ENCODE results near the gene SPG11. TPM values are rescaled to one million over a fixed set of nuclear protein-coding genes. Genes with fewer than 3 reads are reported as not detected.

SPG11 gene
- total and polyA plus RNA-seq, 4 donors = 39.2 to 119 (median 64.3) TPM

- TF ChIP-seq, protein P1, sequence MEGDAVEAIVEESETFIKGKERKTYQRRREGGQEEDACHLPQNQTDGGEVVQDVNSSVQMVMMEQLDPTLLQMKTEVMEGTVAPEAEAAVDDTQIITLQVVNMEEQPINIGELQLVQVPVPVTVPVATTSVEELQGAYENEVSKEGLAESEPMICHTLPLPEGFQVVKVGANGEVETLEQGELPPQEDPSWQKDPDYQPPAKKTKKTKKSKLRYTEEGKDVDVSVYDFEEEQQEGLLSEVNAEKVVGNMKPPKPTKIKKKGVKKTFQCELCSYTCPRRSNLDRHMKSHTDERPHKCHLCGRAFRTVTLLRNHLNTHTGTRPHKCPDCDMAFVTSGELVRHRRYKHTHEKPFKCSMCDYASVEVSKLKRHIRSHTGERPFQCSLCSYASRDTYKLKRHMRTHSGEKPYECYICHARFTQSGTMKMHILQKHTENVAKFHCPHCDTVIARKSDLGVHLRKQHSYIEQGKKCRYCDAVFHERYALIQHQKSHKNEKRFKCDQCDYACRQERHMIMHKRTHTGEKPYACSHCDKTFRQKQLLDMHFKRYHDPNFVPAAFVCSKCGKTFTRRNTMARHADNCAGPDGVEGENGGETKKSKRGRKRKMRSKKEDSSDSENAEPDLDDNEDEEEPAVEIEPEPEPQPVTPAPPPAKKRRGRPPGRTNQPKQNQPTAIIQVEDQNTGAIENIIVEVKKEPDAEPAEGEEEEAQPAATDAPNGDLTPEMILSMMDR (IDR thresholded peaks at IDR 0.05; ENCODE audit: control extremely low read depth, extremely low read depth) = no peak
- no peak overlapping the region for H3K9ac ChIP-seq (ENCODE audit: insufficient read depth in 1 of 2, low read length in 2 of 2)
- 79 to 85% methylated on average over 6 of the region's 6 CpGs for WGBS, 2 donors
- H3K27ac ChIP-seq (ENCODE audit: low read depth in 1 of 2, low read length in 1 of 2) = peak overlapping the region in 1 of 2 donors; percentile 11
- no peaks in the 10 kb centered on the region for H3K36me3 ChIP-seq (ENCODE audit: control insufficient read depth in 4 of 4, insufficient read depth in 4 of 4, low read length in 4 of 4)
- ATAC-seq (ENCODE audit: insufficient read depth, low FRiP score) = no peak
- no peaks in the 10 kb centered on the region for H3K9me3 ChIP-seq (ENCODE audit: control insufficient read depth in 4 of 4, insufficient read depth in 3 of 4, low read length in 3 of 4)
- H3K4me3 ChIP-seq = no peak overlapping the region
- peak; percentile 19 to 39 (median 24) for DNase-seq
- no peaks in the 10 kb centered on the region for H3K27me3 ChIP-seq (ENCODE audit: control insufficient read depth in 3 of 3, insufficient read depth in 3 of 3, low read length in 2 of 3)
- H3K4me1 ChIP-seq (ENCODE audit: control insufficient read depth in 5 of 5, insufficient read depth in 5 of 5, low read length in 5 of 5) = no peaks in the 10 kb centered on the region
These were observed 6.9 kb upstream of the SPG11 start for GRCh38 chr15:44670087-44670950.

GRCh38 chr15:44668921-44669320 is 5.5 kb upstream of the SPG11 start:
- 25 to 51% methylated on average over 2 of the region's 2 CpGs for WGBS, 2 donors
- no peak for ATAC-seq (ENCODE audit: insufficient read depth, low FRiP score)
- Histone ChIP-seq H3K9me3 (ENCODE audit: control insufficient read depth in 4 of 4, insufficient read depth in 3 of 4, low read length in 3 of 4) (no peaks in the 10 kb centered on the region), H3K36me3 (ENCODE audit: control insufficient read depth in 4 of 4, insufficient read depth in 4 of 4, low read length in 4 of 4) (no peaks in the 10 kb centered on the region), H3K27me3 (ENCODE audit: control insufficient read depth in 3 of 3, insufficient read depth in 3 of 3, low read length in 2 of 3) (no peaks in the 10 kb centered on the region), H3K4me3 (no peak overlapping the region), H3K4me1 (ENCODE audit: control insufficient read depth in 5 of 5, insufficient read depth in 5 of 5, low read length in 5 of 5) (peaks cover 0 to 1% (median 0%) of the 10 kb centered on the region in 5 donors), H3K9ac (ENCODE audit: insufficient read depth in 1 of 2, low read length in 2 of 2) (no peak overlapping the region), H3K27ac (ENCODE audit: low read depth in 1 of 2, low read length in 1 of 2) (no peak overlapping the region)
- no peak for DNase-seq
- TF ChIP-seq, protein P1 (IDR thresholded peaks at IDR 0.05; ENCODE audit: control extremely low read depth, extremely low read depth) = no peak

DNA sequence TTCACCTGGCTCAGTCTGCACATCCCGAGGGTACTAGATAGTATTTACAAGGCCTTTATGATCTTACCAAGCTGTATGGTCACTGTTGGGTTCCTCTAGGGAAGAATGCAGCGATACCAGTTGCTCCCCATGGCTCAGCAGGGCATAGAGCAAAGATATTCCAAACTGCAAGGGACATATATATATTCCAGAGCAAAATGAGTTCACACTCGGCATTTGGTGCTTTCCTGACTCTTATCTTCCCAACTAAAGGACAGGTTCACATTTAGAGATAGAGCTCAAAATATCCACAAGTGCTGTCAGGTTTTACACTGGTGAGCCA is 3.5 kb upstream of the SPG11 start:
- no peak for DNase-seq
- peaks cover 0 to 5% (median 0%) of the 10 kb centered on the region in 4 donors for H3K36me3 ChIP-seq (ENCODE audit: control insufficient read depth in 4 of 4, insufficient read depth in 4 of 4, low read length in 4 of 4)
- WGBS, 2 donors = 64 to 65% methylated on average over 3 of the region's 3 CpGs
- no peak for ATAC-seq (ENCODE audit: insufficient read depth, low FRiP score)
- no peak overlapping the region for H3K9ac ChIP-seq (ENCODE audit: insufficient read depth in 1 of 2, low read length in 2 of 2)
- no peak overlapping the region for H3K4me3 ChIP-seq
- TF ChIP-seq, protein P1 (IDR thresholded peaks at IDR 0.05; ENCODE audit: control extremely low read depth, extremely low read depth) = no peak
- H3K27ac ChIP-seq (ENCODE audit: low read depth in 1 of 2, low read length in 1 of 2) = no peak overlapping the region
- peaks cover 0 to 10% (median 0%) of the 10 kb centered on the region in 5 donors for H3K4me1 ChIP-seq (ENCODE audit: control insufficient read depth in 5 of 5, insufficient read depth in 5 of 5, low read length in 5 of 5)
- no peaks in the 10 kb centered on the region for H3K9me3 ChIP-seq (ENCODE audit: control insufficient read depth in 4 of 4, insufficient read depth in 3 of 4, low read length in 3 of 4)
- H3K27me3 ChIP-seq (ENCODE audit: control insufficient read depth in 3 of 3, insufficient read depth in 3 of 3, low read length in 2 of 3) = no peaks in the 10 kb centered on the region

Data from lung (tissue), 12 donors.